ENCODE measurements around the gene OR2M3. TPM values are rescaled to one million over a fixed set of nuclear protein-coding genes. Genes with fewer than 3 reads are reported as not detected.
"Not testable (repeated sequence)": the region's sequence is repeated elsewhere in the genome, so short reads cannot be mapped to it uniquely, and the experiment has no call there.

Gene OR2M3
- polyA plus RNA-seq (ENCODE audit: insufficient read length) = 0.01 TPM

GRCh38 chr1:248196965-248197364 is at the start of gene OR2M3:
Gene OR2M3 (plus strand): TSS chr1:248197265. CDS start chr1:248203068, 5,803 bp downstream.
- no peak for DNase-seq (ENCODE audit: low read depth)

- DNase-seq (ENCODE audit: low read depth) = no peak
Observed at GRCh38 chr1:248152056-248152827, 44.8 kb upstream of the OR2M3 start.

GRCh38 chr1:248155927-248156326 is 41.1 kb upstream of the OR2M3 start:
- DNase-seq (ENCODE audit: low read depth) = no peak

- DNase-seq (ENCODE audit: low read depth) = no peak
Observed at GRCh38 chr1:248158758-248159157, 38.3 kb upstream of the OR2M3 start.

- no peak for DNase-seq (ENCODE audit: low read depth)
Observed at GRCh38 chr1:248164031-248164430, 33.0 kb upstream of the OR2M3 start.

- DNase-seq (ENCODE audit: low read depth) = no peak
Observed at GRCh38 chr1:248165186-248165585, 31.9 kb upstream of the OR2M3 start.

- no peak for DNase-seq (ENCODE audit: low read depth)
Observed at GRCh38 chr1:248174521-248174920, 22.5 kb upstream of the OR2M3 start, which contains the start of gene OR2M2. Gene OR2M2 (plus strand): TSS chr1:248174821. CDS start chr1:248179986, 5,165 bp downstream.

GRCh38 chr1:248183996-248184395 is 13.1 kb upstream of the OR2M3 start:
- DNase-seq (ENCODE audit: low read depth) = no peak

- DNase-seq (ENCODE audit: low read depth) = no peak
Observed at GRCh38 chr1:248187363-248187762, 9.7 kb upstream of the OR2M3 start.

GRCh38 chr1:248189026-248189425 is 8.0 kb upstream of the OR2M3 start:
- no peak for DNase-seq (ENCODE audit: low read depth)

GRCh38 chr1:248194117-248194516 is 2.9 kb upstream of the OR2M3 start:
- DNase-seq (ENCODE audit: low read depth) = no peak

GRCh38 chr1:248215880-248216279 is 18.8 kb downstream of the OR2M3 start:
- DNase-seq (ENCODE audit: low read depth) = no peak

- no peak for DNase-seq (ENCODE audit: low read depth)
Observed at GRCh38 chr1:248225537-248225936, 28.5 kb downstream of the OR2M3 start.

- DNase-seq (ENCODE audit: low read depth) = no peak
Observed at GRCh38 chr1:248229360-248229908, 32.4 kb downstream of the OR2M3 start.

- no peak for DNase-seq (ENCODE audit: low read depth)
Observed at GRCh38 chr1:248231117-248231516, 34.1 kb downstream of the OR2M3 start, which contains the start of gene OR2M4. Gene OR2M4 (plus strand): TSS chr1:248231417. CDS start chr1:248238929, 7,512 bp downstream.

- DNase-seq (ENCODE audit: low read depth) = no peak
Observed at GRCh38 chr1:248239478-248239877, 42.4 kb downstream of the OR2M3 start.

GRCh38 chr1:248243204-248243603 is 46.1 kb downstream of the OR2M3 start:
- DNase-seq (ENCODE audit: low read depth) = no peak

GRCh38 chr1:248259309-248259708 is 62.2 kb downstream of the OR2M3 start:
- not testable (repeated sequence) for DNase-seq (ENCODE audit: low read depth)

Other genes with a start within 250 kb of the OR2M3 start
- gene OR2L8, start 248.4 kb upstream of the OR2M3 start, polyA plus RNA-seq (ENCODE audit: insufficient read length) = not detected
- not detected for gene OR2AK2, start 232.0 kb upstream of the OR2M3 start, polyA plus RNA-seq (ENCODE audit: insufficient read length)
- gene OR2L5, start 183.6 kb upstream of the OR2M3 start, polyA plus RNA-seq (ENCODE audit: insufficient read length) = not detected
- 0.06 TPM for gene OR2L2, start 167.2 kb upstream of the OR2M3 start, polyA plus RNA-seq (ENCODE audit: insufficient read length)
- gene OR2L3, start 150.4 kb upstream of the OR2M3 start, polyA plus RNA-seq (ENCODE audit: insufficient read length) = not detected
- not detected for gene OR2L13, start 102.1 kb upstream of the OR2M3 start, polyA plus RNA-seq (ENCODE audit: insufficient read length)
- not detected for gene OR2M5, start 52.1 kb upstream of the OR2M3 start, polyA plus RNA-seq (ENCODE audit: insufficient read length)
- not detected for gene OR2M2, start 22.4 kb upstream of the OR2M3 start, polyA plus RNA-seq (ENCODE audit: insufficient read length)
- 0.05 TPM for gene OR2M4, start 34.2 kb downstream of the OR2M3 start, polyA plus RNA-seq (ENCODE audit: insufficient read length)
- gene OR2T33, start 80.7 kb downstream of the OR2M3 start, polyA plus RNA-seq (ENCODE audit: insufficient read length) = not detected
- not detected for gene OR2T12, start 106.2 kb downstream of the OR2M3 start, polyA plus RNA-seq (ENCODE audit: insufficient read length)
- gene OR2M7, start 127.3 kb downstream of the OR2M3 start, polyA plus RNA-seq (ENCODE audit: insufficient read length) = not detected
- gene OR14C36, start 151.5 kb downstream of the OR2M3 start, polyA plus RNA-seq (ENCODE audit: insufficient read length) = not detected
- gene OR2T4, start 164.4 kb downstream of the OR2M3 start, polyA plus RNA-seq (ENCODE audit: insufficient read length) = not detected
- not detected for gene OR2T6, start 178.5 kb downstream of the OR2M3 start, polyA plus RNA-seq (ENCODE audit: insufficient read length)
- gene OR2T1, start 205.8 kb downstream of the OR2M3 start, polyA plus RNA-seq (ENCODE audit: insufficient read length) = not detected
- not detected for gene OR2T2, start 248.4 kb downstream of the OR2M3 start, polyA plus RNA-seq (ENCODE audit: insufficient read length)